ENCODE data around the gene ARFGAP1. TPM values are rescaled to one million over a fixed set of nuclear protein-coding genes. Genes with fewer than 3 reads are reported as not detected.

ARFGAP1 gene
- total and polyA plus RNA-seq, 2 of the 8 experiments (the other 6 are each of a cell fraction or from before 2014, with no cell fraction given): 93.7 to 100 TPM

GRCh38 chr20:63322146-63322932, 49.7 kb downstream of the ARFGAP1 start (continued):
- TF ChIP-seq MAFK (IDR thresholded peaks at IDR 0.05; ENCODE audit: low read depth, low read length): no peak
- TF ChIP-seq, protein P1, sequence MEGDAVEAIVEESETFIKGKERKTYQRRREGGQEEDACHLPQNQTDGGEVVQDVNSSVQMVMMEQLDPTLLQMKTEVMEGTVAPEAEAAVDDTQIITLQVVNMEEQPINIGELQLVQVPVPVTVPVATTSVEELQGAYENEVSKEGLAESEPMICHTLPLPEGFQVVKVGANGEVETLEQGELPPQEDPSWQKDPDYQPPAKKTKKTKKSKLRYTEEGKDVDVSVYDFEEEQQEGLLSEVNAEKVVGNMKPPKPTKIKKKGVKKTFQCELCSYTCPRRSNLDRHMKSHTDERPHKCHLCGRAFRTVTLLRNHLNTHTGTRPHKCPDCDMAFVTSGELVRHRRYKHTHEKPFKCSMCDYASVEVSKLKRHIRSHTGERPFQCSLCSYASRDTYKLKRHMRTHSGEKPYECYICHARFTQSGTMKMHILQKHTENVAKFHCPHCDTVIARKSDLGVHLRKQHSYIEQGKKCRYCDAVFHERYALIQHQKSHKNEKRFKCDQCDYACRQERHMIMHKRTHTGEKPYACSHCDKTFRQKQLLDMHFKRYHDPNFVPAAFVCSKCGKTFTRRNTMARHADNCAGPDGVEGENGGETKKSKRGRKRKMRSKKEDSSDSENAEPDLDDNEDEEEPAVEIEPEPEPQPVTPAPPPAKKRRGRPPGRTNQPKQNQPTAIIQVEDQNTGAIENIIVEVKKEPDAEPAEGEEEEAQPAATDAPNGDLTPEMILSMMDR (IDR thresholded peaks at IDR 0.05; ENCODE audit: control extremely low read depth in 1 of 3, insufficient read depth in 1 of 3, low read depth in 1 of 3, low read length in 3 of 3): no peak
- TF ChIP-seq CTBP2 (IDR thresholded peaks at IDR 0.05; ENCODE audit: borderline replicate concordance, insufficient read depth, insufficient read length, low read length): no peak
- no peak for TF ChIP-seq CREB1 (IDR thresholded peaks at IDR 0.05)
- no peak for TF ChIP-seq TBP (IDR thresholded peaks at IDR 0.05; ENCODE audit: low read depth, low read length)
- no peak for TF ChIP-seq SP4 (IDR thresholded peaks at IDR 0.05; ENCODE audit: low read length)
- no peak for TF ChIP-seq EP300 (IDR thresholded peaks at IDR 0.05; ENCODE audit: borderline replicate concordance in 1 of 2, low read depth in 2 of 2, low read length in 2 of 2)
- TF ChIP-seq, protein P2, sequence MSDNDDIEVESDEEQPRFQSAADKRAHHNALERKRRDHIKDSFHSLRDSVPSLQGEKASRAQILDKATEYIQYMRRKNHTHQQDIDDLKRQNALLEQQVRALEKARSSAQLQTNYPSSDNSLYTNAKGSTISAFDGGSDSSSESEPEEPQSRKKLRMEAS (IDR thresholded peaks at IDR 0.05): no peak
